HepG2 (cell line): ENCODE data around the gene PIEZO1. TPM values are rescaled to one million over a fixed set of nuclear protein-coding genes. Genes with fewer than 3 reads are reported as not detected.

Experiments used
- DZIP1 ChIP-seq: sonication (generic); formaldehyde crosslinking; IDR thresholded peaks from 2 replicates; pipeline ENCODE4 v1.5.0; 2020; ENCODE audit warnings: mild to moderate bottlenecking, missing genetic modification reagents
- GZF1 ChIP-seq: sonication (generic); formaldehyde crosslinking; IDR thresholded peaks from 2 replicates; pipeline ENCODE4 v1.5.1; 2020; ENCODE audit warnings: mild to moderate bottlenecking, missing genetic modification reagents
- HIC2 ChIP-seq: sonication (generic); formaldehyde crosslinking; IDR thresholded peaks from 2 replicates; pipeline ENCODE4 v1.9.0; 2022; ENCODE audit warnings: low read depth, missing genetic modification reagents
- MZF1 ChIP-seq: sonication (generic); formaldehyde crosslinking; IDR thresholded peaks from 2 replicates; pipeline ENCODE4 v1.8.1; 2023; ENCODE audit warnings: mild to moderate bottlenecking, missing genetic modification reagents, borderline replicate concordance
- NR2F2 ChIP-seq: IDR thresholded peaks from 2 replicates; pipeline ENCODE4 v1.6.1; 2012; ENCODE audit warnings: low read depth, inconsistent platforms, borderline replicate concordance
- REST ChIP-seq, 2 experiments: IDR thresholded peaks; 2 replicates each; pipeline ENCODE4 v1.6.1; 2011 to 2012; ENCODE audit warnings: low read length in 2 of 2, borderline replicate concordance in 1 of 2, low read depth in 1 of 2, mild to moderate bottlenecking in 1 of 2, moderate library complexity in 1 of 2
- TARDBP ChIP-seq: sonication (generic); formaldehyde crosslinking; IDR thresholded peaks from 2 replicates; pipeline ENCODE4 v1.8.0; 2022; ENCODE audit warnings: mild to moderate bottlenecking, missing genetic modification reagents
- TRIM24 ChIP-seq: sonication (generic); formaldehyde crosslinking; IDR thresholded peaks from 2 replicates; pipeline ENCODE4 v1.8.0; 2022; ENCODE audit warnings: mild to moderate bottlenecking, missing genetic modification reagents
- TSC22D2 ChIP-seq: sonication (generic); formaldehyde crosslinking; IDR thresholded peaks from 2 replicates; pipeline ENCODE4 v1.5.1; 2020; ENCODE audit warnings: missing genetic modification reagents, mild to moderate bottlenecking, borderline replicate concordance
- USF2 ChIP-seq, 2 experiments: sonication (generic) in 1 of 2; formaldehyde crosslinking in 1 of 2; IDR thresholded peaks; 2 replicates each; pipeline versions ENCODE4 v1.5.1 to v1.6.1; 2011 to 2020; ENCODE audit warnings: borderline replicate concordance in 1 of 2, low read depth in 1 of 2, low read length in 1 of 2, mild to moderate bottlenecking in 1 of 2, missing genetic modification reagents in 1 of 2, moderate library complexity in 1 of 2
- ZNF468 ChIP-seq: sonication (generic); formaldehyde crosslinking; IDR thresholded peaks from 2 replicates; pipeline ENCODE4 v1.8.0; 2022; ENCODE audit warnings: mild to moderate bottlenecking, moderate library complexity, missing genetic modification reagents
- ZNF710 ChIP-seq: sonication (generic); formaldehyde crosslinking; IDR thresholded peaks from 2 replicates; pipeline ENCODE4 v1.5.0; 2020; ENCODE audit warnings: mild to moderate bottlenecking, missing genetic modification reagents, borderline replicate concordance
- polyA plus RNA-seq, 8 experiments: library from polyadenylated mRNA; depleted of rRNA in 3 of 8; stranded (reverse) in 7 of 8; unstranded in 1 of 8; fragments of >200 nt; fragmentation: Illumina TruSeq in 4 of 8; extraction: Trizol in 4 of 8; gene quantifications; 2 replicates each; pipeline versions ENCODE4 v1.2.1 to v1.2.3, GENCODE V29; 2011 to 2016; ENCODE audit warnings: low read depth in 4 of 8, missing spikeins in 1 of 8, mixed read lengths in 1 of 8; ENCODE audit not compliant: insufficient read depth in 1 of 8
- total RNA-seq, 5 experiments: library from RNA; depleted of rRNA; stranded (reverse); fragments of >200 nt; fragmentation: Illumina TruSeq; extraction: Trizol; gene quantifications; 2 replicates each; pipeline ENCODE4 v1.2.3, GENCODE V29; 2016; ENCODE audit warnings: low read depth in 1 of 5

The PIEZO1 gene
- total and polyA plus RNA-seq, 2 of the 13 experiments (the other 11 are each of a cell fraction or from before 2014, with no cell fraction given), result 67.9 to 85.0 TPM

GRCh38 chr16:88700636-88701482, 84.2 kb downstream of the PIEZO1 start (continued):
- no peak for TF ChIP-seq REST (IDR thresholded peaks at IDR 0.05; ENCODE audit: borderline replicate concordance in 1 of 2, low read depth in 1 of 2, low read length in 2 of 2)
- peak; percentile 82; the same call in 1 of the 2 replicates for TF ChIP-seq ZNF710 (CRISPR knock-in tag)
- TF ChIP-seq DZIP1 (CRISPR knock-in tag), result peak; percentile 68
- 0 out of 2 replicates have a peak, but pooled peaks have one; percentile 43 for TF ChIP-seq ZNF468 (CRISPR knock-in tag)
- peak; percentile 93 for TF ChIP-seq TARDBP
- peak; percentile 35; the same call in 1 of the 2 replicates for TF ChIP-seq NR2F2
- peak; percentile 88 for TF ChIP-seq HIC2 (CRISPR knock-in tag)
- TF ChIP-seq GZF1 (CRISPR knock-in tag), result peak; percentile 70; the same call in 1 of the 2 replicates
- 0 out of 2 replicates have a peak, but pooled peaks have one; percentile 38 for TF ChIP-seq TSC22D2 (CRISPR knock-in tag)
- TF ChIP-seq USF2 (IDR thresholded peaks at IDR 0.05; ENCODE audit: low read depth, low read length), result no peak
- TF ChIP-seq USF2 (CRISPR knock-in tag; IDR thresholded peaks at IDR 0.05; ENCODE audit: borderline replicate concordance), result peak; percentile 73
- 0 out of 2 replicates have a peak, but pooled peaks have one; percentile 20 for TF ChIP-seq MZF1 (CRISPR knock-in tag)
- TF ChIP-seq TRIM24, result no peak
